GM21528 (cell line): ENCODE measurements around the gene MGAM2.

ENCODE experiments used
- ATAC-seq: cut with Tn5 transposase; IDR thresholded peaks from one replicate; pipeline ENCODE4 v1.9.1; 2021; ENCODE audit warnings: mild to moderate bottlenecking, moderate library complexity; ENCODE audit not compliant: unreplicated experiment, low FRiP score

Gene MGAM2

DNA sequence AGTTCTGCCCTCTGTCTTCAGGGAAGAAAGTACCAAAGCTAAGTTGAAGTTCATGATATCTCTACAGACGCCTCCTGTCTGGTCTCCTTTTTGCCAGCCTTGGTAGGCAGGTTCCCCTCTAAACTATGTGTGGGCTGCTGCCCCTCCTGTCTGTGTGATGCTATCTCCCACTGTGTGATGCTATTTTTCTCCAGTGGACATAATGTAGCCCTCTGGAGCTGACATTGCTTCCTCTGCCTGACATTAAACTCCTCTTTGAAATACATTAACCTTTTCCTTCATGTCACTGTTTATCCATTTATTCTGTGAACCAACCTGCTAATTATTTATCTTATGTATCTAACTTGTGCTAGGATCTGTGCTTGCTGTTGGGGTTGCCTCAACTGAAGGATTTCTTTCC, 146.4 kb downstream of the MGAM2 start, which contains the start of gene PRSS58:
PRSS58 (minus strand) TSS at position 101 of the 400 bp plus-strand sequence. CDS start 351 bp downstream, outside the sequence.
- ATAC-seq, result no peak

DNA sequence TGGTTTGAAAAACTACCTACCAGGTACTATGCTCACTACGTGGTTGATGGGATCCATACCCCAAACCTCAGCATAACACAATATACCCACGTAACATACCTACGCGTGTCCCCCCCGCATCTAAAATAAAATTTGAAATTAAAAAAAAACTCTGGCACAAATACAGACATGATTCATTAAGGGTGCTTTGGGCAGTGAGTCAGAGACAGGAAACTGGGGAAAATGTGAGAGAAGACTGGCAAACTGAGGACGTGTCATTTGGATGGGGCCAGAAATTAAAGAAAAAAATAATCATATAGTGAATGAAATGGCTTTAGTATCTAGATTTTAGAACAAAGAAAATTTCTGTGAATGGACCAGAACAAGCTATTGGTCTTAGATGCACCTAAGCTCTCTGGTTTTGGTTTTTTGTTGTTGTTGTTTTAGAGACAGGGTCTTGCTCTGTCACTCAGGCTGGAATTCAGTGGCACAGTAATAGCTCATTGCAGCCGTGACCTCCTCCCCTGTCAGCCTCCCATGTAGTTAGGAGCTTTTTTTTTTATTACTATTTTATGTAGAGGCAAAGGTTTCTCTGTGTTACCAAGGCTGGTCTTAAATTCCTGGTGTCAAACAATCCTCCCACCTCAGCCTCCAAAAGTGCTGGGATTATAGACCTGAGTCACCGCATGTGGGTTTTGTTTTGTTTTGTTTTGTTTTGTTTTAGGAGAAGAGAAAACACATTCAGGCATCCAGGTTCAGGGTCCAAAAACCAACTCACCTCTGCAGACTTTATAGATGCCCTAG, 152.3 kb downstream of the MGAM2 start:
- ATAC-seq, result no peak
